ENCODE results near the gene USP32.

USP32 gene

DNA sequence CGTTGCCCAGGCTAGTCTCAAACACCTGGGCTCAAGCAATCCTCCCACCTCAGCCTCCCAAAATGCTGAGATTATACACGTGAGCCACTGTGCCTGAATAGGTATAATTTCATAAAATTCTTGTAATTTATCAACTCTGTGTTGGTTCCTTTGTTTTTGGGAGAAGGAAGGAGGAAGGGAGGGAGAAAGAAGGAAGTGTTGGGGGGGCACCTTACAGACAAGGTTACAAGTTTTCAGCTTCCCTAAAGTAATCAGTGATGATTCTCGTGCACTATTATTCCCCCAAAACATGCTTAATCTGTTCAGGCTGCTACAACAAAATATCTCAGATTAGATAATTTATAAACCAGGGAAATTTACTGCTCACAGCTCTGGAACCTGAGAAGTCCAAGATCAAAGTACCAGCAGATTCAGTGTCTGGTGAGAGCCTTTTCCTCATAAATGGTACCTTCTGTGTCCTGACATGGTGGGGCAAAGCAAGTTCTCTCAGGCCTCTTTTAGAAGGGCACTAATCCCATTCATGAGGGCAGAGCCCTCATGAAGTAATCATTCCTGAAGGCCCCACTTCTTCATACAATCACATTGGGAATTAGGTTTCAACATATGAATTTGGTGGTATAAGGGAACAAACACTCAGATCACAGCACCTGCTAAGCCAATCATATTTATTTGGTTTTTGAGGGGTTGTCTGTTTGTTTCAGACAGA is 28.1 kb downstream of the USP32 start:
- 0 out of 2 replicates have a peak, but pooled peaks cover 2% of the 10 kb centered on the region for H3K79me2 ChIP-seq (ENCODE audit: insufficient read depth, low read length)

DNA sequence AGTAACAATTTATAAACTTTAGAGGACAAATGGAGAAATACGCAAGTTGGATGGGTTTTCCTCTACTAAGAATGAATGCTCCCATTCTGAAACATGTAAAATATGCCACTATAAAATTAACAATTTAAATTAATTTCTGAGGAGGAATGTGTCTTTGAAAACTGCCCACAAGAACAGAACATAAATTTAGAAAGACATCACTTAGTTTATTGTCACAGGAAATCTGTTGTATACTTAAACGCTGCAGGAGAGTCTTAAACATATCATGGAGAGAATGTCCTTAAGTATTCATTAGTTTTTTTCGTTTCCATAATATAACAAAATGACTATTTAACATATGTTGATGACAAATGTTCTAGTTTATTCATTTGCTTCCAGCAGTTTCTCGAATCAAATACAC is 29.6 kb downstream of the USP32 start:
- no peak overlapping the region for H3K27ac ChIP-seq (ENCODE audit: low read depth, low read length, poor library complexity, severe bottlenecking)
- no peaks in the 10 kb centered on the region for H3K9me3 ChIP-seq (ENCODE audit: low read length)
- H3K9ac ChIP-seq (ENCODE audit: low read length), result no peak overlapping the region
- H3K4me2 ChIP-seq (ENCODE audit: low read length), result no peak overlapping the region
- H3K4me1 ChIP-seq (ENCODE audit: insufficient read depth, low read length, severe bottlenecking), result no peaks in the 10 kb centered on the region
- no peaks in the 10 kb centered on the region for H3K27me3 ChIP-seq (ENCODE audit: insufficient read depth, low read length)
- H3K79me2 ChIP-seq (ENCODE audit: insufficient read depth, low read length), result no peaks in the 10 kb centered on the region
- H3K9me2 ChIP-seq (ENCODE audit: low read depth, low read length), result no peaks in the 10 kb centered on the region
- H2AFZ ChIP-seq (ENCODE audit: low read length), result no peak overlapping the region
- H3K36me3 ChIP-seq (ENCODE audit: insufficient read depth, low read length), result no peaks in the 10 kb centered on the region
- H4K20me1 ChIP-seq (ENCODE audit: insufficient read depth, low read length), result no peaks in the 10 kb centered on the region
- TF ChIP-seq EZH2 (IDR thresholded peaks at IDR 0.05; ENCODE audit: borderline replicate concordance, low read length), result no peak
- TF ChIP-seq, protein P1, sequence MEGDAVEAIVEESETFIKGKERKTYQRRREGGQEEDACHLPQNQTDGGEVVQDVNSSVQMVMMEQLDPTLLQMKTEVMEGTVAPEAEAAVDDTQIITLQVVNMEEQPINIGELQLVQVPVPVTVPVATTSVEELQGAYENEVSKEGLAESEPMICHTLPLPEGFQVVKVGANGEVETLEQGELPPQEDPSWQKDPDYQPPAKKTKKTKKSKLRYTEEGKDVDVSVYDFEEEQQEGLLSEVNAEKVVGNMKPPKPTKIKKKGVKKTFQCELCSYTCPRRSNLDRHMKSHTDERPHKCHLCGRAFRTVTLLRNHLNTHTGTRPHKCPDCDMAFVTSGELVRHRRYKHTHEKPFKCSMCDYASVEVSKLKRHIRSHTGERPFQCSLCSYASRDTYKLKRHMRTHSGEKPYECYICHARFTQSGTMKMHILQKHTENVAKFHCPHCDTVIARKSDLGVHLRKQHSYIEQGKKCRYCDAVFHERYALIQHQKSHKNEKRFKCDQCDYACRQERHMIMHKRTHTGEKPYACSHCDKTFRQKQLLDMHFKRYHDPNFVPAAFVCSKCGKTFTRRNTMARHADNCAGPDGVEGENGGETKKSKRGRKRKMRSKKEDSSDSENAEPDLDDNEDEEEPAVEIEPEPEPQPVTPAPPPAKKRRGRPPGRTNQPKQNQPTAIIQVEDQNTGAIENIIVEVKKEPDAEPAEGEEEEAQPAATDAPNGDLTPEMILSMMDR (IDR thresholded peaks at IDR 0.05; ENCODE audit: low read length), result no peak
- no peak overlapping the region for H3K4me3 ChIP-seq (ENCODE audit: low read depth, low read length, poor library complexity, severe bottlenecking)
- no peaks in the 10 kb centered on the region for H3F3A ChIP-seq (ENCODE audit: insufficient read depth, low read length)

More for the DNA sequence above, 28.1 kb downstream of the USP32 start:
- H3F3A ChIP-seq (ENCODE audit: insufficient read depth, low read length), result no peaks in the 10 kb centered on the region
- H3K9me2 ChIP-seq (ENCODE audit: low read depth, low read length), result no peaks in the 10 kb centered on the region
- H3K4me1 ChIP-seq (ENCODE audit: insufficient read depth, low read length, severe bottlenecking), result no peaks in the 10 kb centered on the region
- no peak overlapping the region for H3K9ac ChIP-seq (ENCODE audit: low read length)
- H3K27me3 ChIP-seq (ENCODE audit: insufficient read depth, low read length), result no peaks in the 10 kb centered on the region
- TF ChIP-seq, protein P1 (IDR thresholded peaks at IDR 0.05; ENCODE audit: low read length), result no peak
- no peak for TF ChIP-seq EZH2 (IDR thresholded peaks at IDR 0.05; ENCODE audit: borderline replicate concordance, low read length)
- no peaks in the 10 kb centered on the region for H4K20me1 ChIP-seq (ENCODE audit: insufficient read depth, low read length)
- H3K4me3 ChIP-seq (ENCODE audit: low read depth, low read length, poor library complexity, severe bottlenecking), result no peak overlapping the region
- no peak overlapping the region for H3K27ac ChIP-seq (ENCODE audit: low read depth, low read length, poor library complexity, severe bottlenecking)
- H2AFZ ChIP-seq (ENCODE audit: low read length), result no peak overlapping the region
- H3K36me3 ChIP-seq (ENCODE audit: insufficient read depth, low read length), result no peaks in the 10 kb centered on the region
- H3K9me3 ChIP-seq (ENCODE audit: low read length), result no peaks in the 10 kb centered on the region
- no peak overlapping the region for H3K4me2 ChIP-seq (ENCODE audit: low read length)

DNA sequence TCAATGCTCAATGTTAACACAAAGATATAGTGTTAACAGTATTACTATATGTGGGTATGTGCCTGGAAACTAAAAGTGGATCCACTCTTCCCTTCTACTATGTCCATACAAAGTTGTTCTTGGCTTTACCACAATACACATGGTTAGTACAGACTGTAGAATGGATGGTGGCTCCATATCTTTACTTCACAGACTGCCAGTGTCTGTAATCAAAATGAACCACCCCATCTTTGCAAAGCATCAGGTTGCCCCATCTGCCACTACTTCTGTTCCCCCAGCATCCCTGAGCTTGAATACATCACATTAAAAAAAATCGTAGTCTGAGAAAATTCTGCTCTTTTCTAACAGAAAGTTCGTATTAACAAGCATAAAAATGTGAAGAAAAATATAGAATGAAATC is 30.0 kb downstream of the USP32 start:
- Histone ChIP-seq H3K9me3 (ENCODE audit: low read length) (no peaks in the 10 kb centered on the region), H3K27ac (ENCODE audit: low read depth, low read length, poor library complexity, severe bottlenecking) (no peak overlapping the region)

More for the DNA sequence above, 30.0 kb downstream of the USP32 start:
- Histone ChIP-seq H3K9me2 (ENCODE audit: low read depth, low read length) (no peaks in the 10 kb centered on the region), H3K36me3 (ENCODE audit: insufficient read depth, low read length) (no peaks in the 10 kb centered on the region), H2AFZ (ENCODE audit: low read length) (no peak overlapping the region), H3K4me3 (ENCODE audit: low read depth, low read length, poor library complexity, severe bottlenecking) (no peak overlapping the region), H3K27me3 (ENCODE audit: insufficient read depth, low read length) (no peaks in the 10 kb centered on the region), H3F3A (ENCODE audit: insufficient read depth, low read length) (no peaks in the 10 kb centered on the region), H3K4me2 (ENCODE audit: low read length) (no peak overlapping the region), H4K20me1 (ENCODE audit: insufficient read depth, low read length) (no peaks in the 10 kb centered on the region), H3K79me2 (ENCODE audit: insufficient read depth, low read length) (no peaks in the 10 kb centered on the region), H3K9ac (ENCODE audit: low read length) (no peak overlapping the region), H3K4me1 (ENCODE audit: insufficient read depth, low read length, severe bottlenecking) (no peaks in the 10 kb centered on the region)
- TF ChIP-seq, protein P1 (IDR thresholded peaks at IDR 0.05; ENCODE audit: low read length), result no peak
- TF ChIP-seq EZH2 (IDR thresholded peaks at IDR 0.05; ENCODE audit: borderline replicate concordance, low read length), result no peak

Measured in OCI-LY1 (cell line).